Chondrocyte (in vitro differentiated cells): ENCODE data around the gene DLL3. TPM values are rescaled to one million over a fixed set of nuclear protein-coding genes. Genes with fewer than 3 reads are reported as not detected.

Experiments used
- DNase-seq: peaks from one replicate; pipeline ENCODE4 v3.0.0; 2021; ENCODE audit warnings: mixed read lengths, low spot score
- H3K27ac Mint-ChIP-seq: one replicate; pipeline ENCODE4 v1.8.0; 2021; ENCODE audit warnings: mild to moderate bottlenecking, moderate library complexity, mixed read lengths; ENCODE audit not compliant: unreplicated experiment
- H3K27me3 Mint-ChIP-seq: 2 replicates; pipeline ENCODE4 v1.8.0; 2021; ENCODE audit warnings: low read depth, mixed read lengths
- H3K36me3 Mint-ChIP-seq: 2 replicates; pipeline ENCODE4 v1.8.0; 2021; ENCODE audit warnings: low read depth, mixed read lengths
- H3K4me1 Mint-ChIP-seq: 2 replicates; pipeline ENCODE4 v1.8.0; 2021; ENCODE audit warnings: low read depth, mild to moderate bottlenecking, mixed read lengths
- H3K4me3 Mint-ChIP-seq: one replicate; pipeline ENCODE4 v1.8.0; 2021; ENCODE audit warnings: mild to moderate bottlenecking, moderate library complexity, mixed read lengths; ENCODE audit not compliant: unreplicated experiment
- H3K9me3 Mint-ChIP-seq: 2 replicates; pipeline ENCODE4 v1.8.0; 2021; ENCODE audit warnings: low read depth, mixed read lengths
- CTCF ChIP-seq: fragments of 200-600 bp; sonication (generic); IDR thresholded peaks from 2 replicates; pipeline ENCODE4 v1.5.0; 2021; ENCODE audit warnings: antibody characterized with exemption, mild to moderate bottlenecking, moderate library complexity
- total RNA-seq: library from RNA; stranded (reverse); gene quantifications from 3 replicates; pipeline ENCODE4 v1.2.1, GENCODE V29; 2021

Gene DLL3
- total RNA-seq, 1 donor from 2014 or later: 1.3 TPM

- no peak for TF ChIP-seq CTCF
- Mint-ChIP-seq H3K27ac (no peak overlapping the region), H3K4me3 (no peak overlapping the region), H3K27me3 (peaks cover 20% of the 10 kb centered on the region), H3K9me3 (no peaks in the 10 kb centered on the region), H3K4me1 (peaks cover 16% of the 10 kb centered on the region), H3K36me3 (no peaks in the 10 kb centered on the region)
- no peak for DNase-seq
Measured at GRCh38 chr19:39543477-39543857, 44.7 kb downstream of the DLL3 start.

GRCh38 chr19:39544226-39544903 is 45.6 kb downstream of the DLL3 start:
- Mint-ChIP-seq H3K27me3 (peaks cover 23% of the 10 kb centered on the region), H3K4me3 (no peak overlapping the region), H3K27ac (no peak overlapping the region), H3K9me3 (no peaks in the 10 kb centered on the region), H3K4me1 (peaks cover 7% of the 10 kb centered on the region), H3K36me3 (no peaks in the 10 kb centered on the region)
- DNase-seq: no peak
- no peak for TF ChIP-seq CTCF

- no peak for TF ChIP-seq CTCF
- H3K4me3 Mint-ChIP-seq: no peak overlapping the region
- no peak for DNase-seq
- no peak overlapping the region for H3K27ac Mint-ChIP-seq
- H3K4me1 Mint-ChIP-seq: peaks cover 7% of the 10 kb centered on the region
- H3K36me3 Mint-ChIP-seq: no peaks in the 10 kb centered on the region
- peaks cover 25% of the 10 kb centered on the region for H3K27me3 Mint-ChIP-seq
- no peaks in the 10 kb centered on the region for H3K9me3 Mint-ChIP-seq
Measured at GRCh38 chr19:39544911-39545310, 46.2 kb downstream of the DLL3 start.

GRCh38 chr19:39546599-39546998 is 47.9 kb downstream of the DLL3 start:
- Mint-ChIP-seq H3K36me3 (no peaks in the 10 kb centered on the region), H3K4me1 (no peaks in the 10 kb centered on the region), H3K9me3 (no peaks in the 10 kb centered on the region), H3K27me3 (peaks cover 26% of the 10 kb centered on the region), H3K27ac (no peak overlapping the region), H3K4me3 (no peak overlapping the region)
- TF ChIP-seq CTCF: no peak
- DNase-seq: no peak

GRCh38 chr19:39550197-39550596 is 51.5 kb downstream of the DLL3 start:
- H3K27ac Mint-ChIP-seq: no peak overlapping the region
- peaks cover 42% of the 10 kb centered on the region for H3K27me3 Mint-ChIP-seq
- H3K9me3 Mint-ChIP-seq: no peaks in the 10 kb centered on the region
- no peak overlapping the region for H3K4me3 Mint-ChIP-seq
- no peak for DNase-seq
- H3K36me3 Mint-ChIP-seq: no peaks in the 10 kb centered on the region
- no peak for TF ChIP-seq CTCF
- no peaks in the 10 kb centered on the region for H3K4me1 Mint-ChIP-seq
